Activated naive CD8-positive, alpha-beta T cell treated with anti-CD3 and anti-CD28 coated beads, Interleukin-2, amount 10 ng/mL, durations not matched to agents 7 days and 5 days (primary cell): ENCODE data around the gene ZNF628. TPM values are rescaled to one million over a fixed set of nuclear protein-coding genes. Genes with fewer than 3 reads are reported as not detected.
A peak's percentile ranks its signal among the peaks of the same experiment; 100 is the strongest.

Experiments used
- ATAC-seq: fragments of 150-1000 bp; cut with Tn5 transposase; one replicate; pipeline ENCODE4 v1.10.0; 2021; ENCODE audit warnings: low read depth, moderate library complexity
- POLR2A ChIA-PET: fragments of 350-600 bp; sonication (Branson Sonifier 250); formaldehyde crosslinking; loops from one replicate; lab custom pipeline; 2021; ENCODE audit warnings: antibody characterized with exemption; lab: Charles Lee
- DNase-seq: peaks from one replicate; pipeline ENCODE4 v3.0.0; 2021
- H3K27ac Mint-ChIP-seq: one replicate; pipeline ENCODE4 v1.8.0; 2022; ENCODE audit warnings: mild to moderate bottlenecking, mixed read lengths
- H3K27me3 Mint-ChIP-seq: one replicate; pipeline ENCODE4 v1.8.0; 2022; ENCODE audit warnings: mild to moderate bottlenecking, moderate library complexity, mixed read lengths
- H3K36me3 Mint-ChIP-seq: one replicate; pipeline ENCODE4 v1.8.0; 2021; ENCODE audit warnings: mild to moderate bottlenecking, mixed read lengths
- H3K4me1 Mint-ChIP-seq: one replicate; pipeline ENCODE4 v1.8.0; 2021; ENCODE audit warnings: mixed read lengths
- H3K4me3 Mint-ChIP-seq: one replicate; pipeline ENCODE4 v1.8.0; 2022; ENCODE audit warnings: mild to moderate bottlenecking, moderate library complexity, mixed read lengths
- H3K9me3 Mint-ChIP-seq: one replicate; pipeline ENCODE4 v1.8.0; 2021; ENCODE audit warnings: mixed read lengths
- total RNA-seq, 2 experiments: library from RNA; stranded (reverse); gene quantifications; one replicate each; pipeline ENCODE4 v1.2.3, GENCODE V29; 2021

The ZNF628 gene
- total RNA-seq, 2 experiments from 2014 or later: 9.4 to 11.5 TPM

DNA sequence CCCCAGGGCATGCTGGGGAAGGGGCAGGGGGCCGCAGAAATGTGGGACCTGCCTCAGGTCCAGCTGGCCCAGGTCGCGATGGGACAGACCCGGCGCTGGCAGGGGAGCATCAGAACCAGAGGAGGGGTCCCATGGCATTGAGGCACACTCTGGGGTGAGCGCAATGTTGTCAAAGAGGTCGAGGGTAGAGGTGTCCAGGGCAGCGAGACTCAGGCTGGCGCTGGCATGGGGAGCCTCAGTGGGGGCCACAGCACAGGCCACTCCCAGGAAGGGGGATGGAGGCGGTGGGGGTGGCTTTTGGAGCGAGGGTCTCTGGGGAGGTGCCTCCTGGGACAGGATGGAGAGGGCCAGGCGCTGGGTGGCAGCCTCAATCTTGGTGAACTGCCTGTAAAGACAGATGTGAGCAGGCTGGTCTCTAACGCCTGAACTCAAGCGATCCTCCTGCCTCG lies 12.8 kb upstream of the ZNF628 start:
- H3K4me1 Mint-ChIP-seq: peaks cover 16% of the 10 kb centered on the region
- POLR2A ChIA-PET: no interaction called here
- no peak overlapping the region for H3K4me3 Mint-ChIP-seq
- DNase-seq (no peak), ATAC-seq (no peak)
- no peaks in the 10 kb centered on the region for H3K9me3 Mint-ChIP-seq
- H3K27me3 Mint-ChIP-seq: peaks cover 4% of the 10 kb centered on the region
- no peaks in the 10 kb centered on the region for H3K36me3 Mint-ChIP-seq
- H3K27ac Mint-ChIP-seq: no peak overlapping the region

GRCh38 chr19:55464039-55464661 lies 12.3 kb upstream of the ZNF628 start:
- Mint-ChIP-seq H3K36me3 (no peaks in the 10 kb centered on the region), H3K27me3 (peaks cover 4% of the 10 kb centered on the region), H3K4me1 (peaks cover 16% of the 10 kb centered on the region), H3K9me3 (no peaks in the 10 kb centered on the region), H3K4me3 (no peak overlapping the region), H3K27ac (no peak overlapping the region)
- ATAC-seq (no peak), DNase-seq (peak; percentile 24)
- POLR2A ChIA-PET: no interaction called here

DNA sequence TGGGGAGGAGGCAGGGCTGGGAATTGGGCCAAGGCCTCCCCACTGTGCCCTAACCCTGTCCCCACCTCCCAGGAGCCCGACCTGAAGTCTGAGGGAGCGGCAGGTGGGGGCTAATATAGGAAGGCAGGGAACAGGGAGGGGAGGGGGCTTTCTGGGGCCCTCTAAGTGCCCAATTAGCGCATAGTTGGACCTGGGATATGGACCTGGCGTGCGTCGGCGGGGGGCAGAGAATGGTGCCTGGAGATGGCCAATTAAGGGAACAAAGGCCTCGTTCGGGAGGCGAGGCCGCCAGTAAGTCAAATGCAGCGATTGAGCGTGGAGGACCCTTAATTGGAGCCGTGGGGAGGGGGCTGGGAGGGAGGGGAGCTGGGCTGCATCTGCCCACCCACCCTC lies 11.8 kb upstream of the ZNF628 start, which contains the start of gene C19orf85:
C19orf85 (minus strand) TSS at position 90 of the 393 bp plus-strand sequence. CDS start 197 bp downstream, outside the sequence.
- H3K36me3 Mint-ChIP-seq: no peaks in the 10 kb centered on the region
- no peak within 1 kb of the TSS for H3K27ac Mint-ChIP-seq
- H3K9me3 Mint-ChIP-seq: no peaks in the 10 kb centered on the region
- POLR2A ChIA-PET: no interaction called here
- H3K4me1 Mint-ChIP-seq: peaks cover 16% of the 10 kb centered on the region
- DNase-seq (no peak), ATAC-seq (no peak)
- peaks cover 4% of the 10 kb centered on the region for H3K27me3 Mint-ChIP-seq
- H3K4me3 Mint-ChIP-seq: no peak within 1 kb of the TSS

- Mint-ChIP-seq H3K27ac (no peak overlapping the region), H3K27me3 (peaks cover 4% of the 10 kb centered on the region), H3K36me3 (no peaks in the 10 kb centered on the region), H3K4me3 (no peak overlapping the region), H3K4me1 (peaks cover 16% of the 10 kb centered on the region), H3K9me3 (no peaks in the 10 kb centered on the region)
- POLR2A ChIA-PET: no interaction called here
- no peak for ATAC-seq
- DNase-seq: no peak
Measured at GRCh38 chr19:55465460-55466240, 10.8 kb upstream of the ZNF628 start.

DNA sequence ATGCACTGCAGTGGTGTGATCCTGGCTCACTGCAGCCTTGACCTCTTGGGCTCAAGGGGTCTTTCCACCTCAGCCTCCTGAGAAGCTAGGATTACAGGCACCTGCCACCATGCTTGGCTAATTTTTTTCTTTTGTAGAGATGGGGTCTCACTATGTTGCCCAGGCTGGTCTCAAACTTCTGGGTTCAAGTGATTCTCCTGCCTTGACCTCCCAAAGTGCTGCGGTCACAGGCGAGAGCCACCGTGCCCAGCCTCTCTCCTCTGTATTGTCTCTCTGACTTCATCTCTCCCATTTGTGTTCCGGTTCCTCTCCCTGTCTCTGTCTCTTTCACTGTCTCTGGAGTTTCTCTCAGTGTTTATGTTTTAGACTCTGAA lies 10.2 kb upstream of the ZNF628 start:
- H3K27me3 Mint-ChIP-seq: peaks cover 4% of the 10 kb centered on the region
- H3K27ac Mint-ChIP-seq: no peak overlapping the region

DNA sequence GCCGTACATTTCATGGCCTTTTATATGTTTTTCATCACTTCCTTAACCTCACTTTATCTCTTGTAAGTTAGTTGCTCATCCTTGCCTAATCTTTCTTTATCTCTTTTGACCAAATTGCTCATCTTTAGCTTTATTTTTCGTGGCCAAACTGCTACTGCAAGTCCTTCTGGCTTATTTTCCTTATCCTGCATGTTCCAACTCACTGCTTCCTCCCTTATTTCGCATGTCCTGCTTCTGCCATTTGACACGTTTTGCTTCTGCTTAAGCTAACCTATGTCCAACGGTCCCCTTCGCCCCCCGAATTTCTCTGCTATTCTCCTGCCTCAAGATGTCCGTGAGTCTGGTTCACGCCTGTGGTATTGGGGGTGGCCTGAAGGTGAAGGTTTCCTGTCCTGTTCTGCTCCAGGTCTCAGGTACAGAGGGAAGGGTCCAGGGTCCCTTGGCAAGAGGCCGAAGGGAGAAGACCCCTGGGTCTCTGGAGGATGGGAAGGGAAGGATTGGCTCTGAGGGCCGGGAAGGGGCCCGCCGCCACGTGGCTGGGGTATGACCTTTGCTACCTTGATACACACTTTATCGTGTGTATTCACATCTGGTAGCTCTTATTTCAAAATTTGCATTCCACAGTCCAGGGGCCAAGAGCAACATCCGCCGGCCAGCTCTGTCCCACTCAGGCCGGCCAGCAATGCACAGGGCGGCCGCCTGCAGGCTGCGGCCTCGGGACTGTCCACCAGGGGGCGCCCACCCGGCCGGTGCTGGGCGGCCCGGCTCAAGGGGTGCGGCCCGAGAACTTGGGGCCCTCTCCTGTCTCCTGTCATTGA lies 9.0 kb upstream of the ZNF628 start:
- Mint-ChIP-seq H3K36me3 (no peaks in the 10 kb centered on the region), H3K27me3 (peaks cover 4% of the 10 kb centered on the region), H3K9me3 (no peaks in the 10 kb centered on the region), H3K27ac (no peak overlapping the region), H3K4me1 (peaks cover 6% of the 10 kb centered on the region), H3K4me3 (no peak overlapping the region)
- POLR2A ChIA-PET: interaction anchor here (1.1 to 1.2 kb wide), 2 partner anchors 9 to 36 kb away, joined by 4 read pairs; partner anchors contain the start of gene ZNF628
- ATAC-seq: peak; percentile 91
- DNase-seq: peak; percentile 87

More for the DNA sequence above, 10.2 kb upstream of the ZNF628 start:
- DNase-seq (no peak), ATAC-seq (no peak)
- H3K9me3 Mint-ChIP-seq: no peaks in the 10 kb centered on the region
- no peak overlapping the region for H3K4me3 Mint-ChIP-seq
- no peaks in the 10 kb centered on the region for H3K36me3 Mint-ChIP-seq
- POLR2A ChIA-PET: interaction anchor here (0.6 kb wide), 1 partner anchor 37 kb away, joined by 3 read pairs; no protein-coding TSS in a partner anchor
- peaks cover 12% of the 10 kb centered on the region for H3K4me1 Mint-ChIP-seq

GRCh38 chr19:55468054-55468393 lies 8.4 kb upstream of the ZNF628 start:
- POLR2A ChIA-PET: interaction anchor here (1.2 kb wide), 1 partner anchor 36 kb away, joined by 4 read pairs; no protein-coding TSS in a partner anchor
- no peaks in the 10 kb centered on the region for H3K9me3 Mint-ChIP-seq
- H3K4me1 Mint-ChIP-seq: peaks cover 3% of the 10 kb centered on the region
- no peak overlapping the region for H3K27ac Mint-ChIP-seq
- no peaks in the 10 kb centered on the region for H3K36me3 Mint-ChIP-seq
- ATAC-seq: no peak
- H3K4me3 Mint-ChIP-seq: no peak overlapping the region
- peaks cover 3% of the 10 kb centered on the region for H3K27me3 Mint-ChIP-seq
- DNase-seq: no peak

- POLR2A ChIA-PET: no interaction called here
- H3K4me3 Mint-ChIP-seq: no peak overlapping the region
- H3K9me3 Mint-ChIP-seq: no peaks in the 10 kb centered on the region
- H3K27ac Mint-ChIP-seq: no peak overlapping the region
- DNase-seq: no peak
- H3K27me3 Mint-ChIP-seq: no peaks in the 10 kb centered on the region
- no peak for ATAC-seq
- no peaks in the 10 kb centered on the region for H3K36me3 Mint-ChIP-seq
- peaks cover 5% of the 10 kb centered on the region for H3K4me1 Mint-ChIP-seq
Measured at GRCh38 chr19:55471266-55471665, 5.2 kb upstream of the ZNF628 start.

DNA sequence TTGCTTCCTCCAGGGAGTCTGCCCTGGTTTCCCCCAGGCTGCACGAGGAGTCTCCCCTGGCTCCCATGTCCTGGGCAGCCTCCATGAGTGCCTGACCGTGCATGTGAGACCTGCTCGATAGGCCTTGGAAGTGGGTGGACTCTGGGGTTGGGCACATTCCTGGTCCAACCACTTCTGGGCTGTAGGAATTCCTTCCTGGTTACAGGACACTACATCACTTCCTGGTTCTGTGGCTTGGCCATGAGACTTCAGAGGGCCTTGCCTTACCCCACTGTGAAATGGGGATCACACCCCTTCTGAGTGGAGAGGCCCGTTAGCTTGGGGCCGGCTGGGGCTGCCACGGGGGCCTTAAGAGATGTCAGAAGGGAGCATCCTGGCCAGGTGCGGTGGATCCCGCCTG lies 4.0 kb upstream of the ZNF628 start:
- Mint-ChIP-seq H3K4me1 (peaks cover 5% of the 10 kb centered on the region), H3K27me3 (no peaks in the 10 kb centered on the region), H3K4me3 (no peak overlapping the region), H3K36me3 (no peaks in the 10 kb centered on the region), H3K9me3 (no peaks in the 10 kb centered on the region), H3K27ac (no peak overlapping the region)
- DNase-seq: no peak
- POLR2A ChIA-PET: no interaction called here
- ATAC-seq: no peak

- Mint-ChIP-seq H3K9me3 (no peaks in the 10 kb centered on the region), H3K27me3 (no peaks in the 10 kb centered on the region), H3K36me3 (no peaks in the 10 kb centered on the region), H3K4me1 (peaks cover 8% of the 10 kb centered on the region), H3K4me3 (no peak overlapping the region), H3K27ac (no peak overlapping the region)
- ATAC-seq (no peak), DNase-seq (no peak)
- POLR2A ChIA-PET: interaction anchor here (1.5 kb wide), 1 partner anchor 67 kb away, joined by 3 read pairs; no protein-coding TSS in a partner anchor
Measured at GRCh38 chr19:55473225-55474012, 3.0 kb upstream of the ZNF628 start.

DNA sequence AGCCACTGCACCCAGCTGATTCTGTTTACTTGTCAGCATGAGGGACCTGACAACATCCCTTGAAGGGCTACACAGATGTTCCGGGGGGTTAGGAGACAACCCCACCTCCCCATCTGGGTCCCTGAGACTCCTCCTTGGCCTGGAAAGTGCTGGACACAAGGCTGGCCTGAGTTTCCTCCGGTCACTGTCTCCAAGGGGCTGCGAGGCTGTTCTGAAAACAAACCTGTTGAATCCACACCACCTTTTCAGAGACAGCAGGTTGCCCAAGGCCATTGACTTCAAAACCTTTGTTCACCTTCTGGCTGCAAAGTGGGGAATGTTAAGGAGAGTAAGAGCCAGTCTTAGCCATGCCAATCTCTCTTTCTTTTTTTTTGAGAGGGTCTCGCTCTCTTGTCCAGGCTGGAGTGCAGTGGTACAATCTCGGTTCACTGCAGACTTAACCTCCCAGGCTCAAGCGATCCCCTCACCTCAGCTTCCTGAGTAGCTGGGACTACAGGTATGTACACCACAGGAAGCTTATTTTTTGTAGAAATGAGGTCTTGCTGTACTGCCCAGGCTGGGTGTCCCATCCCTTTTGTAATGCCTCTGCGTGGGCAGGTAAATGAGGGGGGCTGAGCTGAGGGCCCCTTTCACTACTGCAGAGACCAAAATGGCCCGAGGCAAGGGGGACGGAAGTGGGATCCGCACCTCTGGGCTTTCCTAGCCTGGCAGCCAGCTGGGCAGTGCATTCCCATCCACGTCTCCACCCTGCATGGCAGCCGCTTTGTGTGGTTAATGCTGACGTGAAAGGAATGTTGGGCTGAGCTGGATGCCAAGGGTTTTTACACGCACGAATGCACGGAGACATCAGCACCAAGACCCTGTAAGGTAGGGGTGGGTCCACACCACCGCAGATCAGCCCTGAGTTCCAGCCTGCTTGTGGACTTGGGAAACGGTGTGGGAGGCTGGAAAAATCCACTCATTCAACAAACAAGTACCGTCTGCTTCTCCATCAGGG lies 1.9 kb upstream of the ZNF628 start:
- ATAC-seq (no peak), DNase-seq (no peak)
- no peak overlapping the region for H3K27ac Mint-ChIP-seq
- H3K27me3 Mint-ChIP-seq: no peaks in the 10 kb centered on the region
- peaks cover 13% of the 10 kb centered on the region for H3K4me1 Mint-ChIP-seq
- H3K36me3 Mint-ChIP-seq: no peaks in the 10 kb centered on the region
- POLR2A ChIA-PET: interaction anchor here (1.3 to 1.5 kb wide), 2 partner anchors 30 to 68 kb away, joined by 3 to 4 read pairs; no protein-coding TSS in a partner anchor
- H3K4me3 Mint-ChIP-seq: no peak overlapping the region
- no peaks in the 10 kb centered on the region for H3K9me3 Mint-ChIP-seq

GRCh38 chr19:55477905-55478304 lies 1.5 kb downstream of the ZNF628 start:
- Mint-ChIP-seq H3K36me3 (peaks cover 3% of the 10 kb centered on the region), H3K4me1 (peaks cover 18% of the 10 kb centered on the region), H3K9me3 (no peaks in the 10 kb centered on the region), H3K27me3 (no peaks in the 10 kb centered on the region), H3K27ac (peak overlapping the region; percentile 45), H3K4me3 (peak overlapping the region; percentile 88)
- no peak for DNase-seq
- POLR2A ChIA-PET: no interaction called here
- ATAC-seq: no peak
